Measurements from ENCODE around the gene RNF125. TPM values are rescaled to one million over a fixed set of nuclear protein-coding genes. Genes with fewer than 3 reads are reported as not detected.

RNF125 gene
- total and polyA plus RNA-seq, 2 experiments from 2014 or later = 11.4 to 29.2 TPM

DNA sequence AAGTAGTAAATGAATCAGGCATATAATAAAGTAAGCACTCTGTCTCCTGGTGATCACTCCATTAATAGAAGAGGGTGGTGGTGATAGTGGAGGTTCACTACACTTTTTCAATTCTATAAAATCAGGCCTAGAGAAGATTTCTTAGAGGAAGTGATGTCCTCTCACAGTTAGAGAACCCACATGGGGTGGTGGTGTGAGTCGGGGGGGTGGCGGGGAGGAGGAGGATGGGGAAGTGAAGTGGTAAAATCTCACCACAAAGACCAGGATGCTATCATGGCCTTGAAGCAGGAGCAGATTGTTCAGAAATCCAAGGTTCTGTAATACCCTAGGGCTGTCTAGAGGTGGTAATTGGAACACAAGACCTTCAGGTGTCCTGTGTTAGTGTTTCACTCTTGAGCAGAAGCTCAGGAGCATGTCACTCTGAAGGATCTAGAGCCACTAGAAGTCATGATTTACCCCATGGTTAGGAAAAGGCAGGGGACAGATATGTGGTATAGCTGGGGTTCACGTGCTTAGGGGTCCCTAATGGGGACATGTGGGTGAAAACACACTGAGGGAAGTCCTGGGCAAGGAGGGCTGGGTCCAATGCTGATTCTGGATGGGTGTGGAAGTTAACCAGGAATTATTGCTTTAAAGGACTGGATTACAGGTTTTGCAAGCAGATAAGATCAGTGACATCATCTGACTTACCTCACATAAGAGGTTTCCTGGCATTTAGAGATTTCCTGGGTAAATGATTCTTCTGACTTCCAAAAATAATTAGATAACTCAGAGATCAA lies 31.0 kb downstream of the RNF125 start:
- no peak overlapping the region for H3K4me3 Mint-ChIP-seq
- H3K27me3 Mint-ChIP-seq (ENCODE audit: insufficient read depth, low read depth, poor library complexity) = no peaks in the 10 kb centered on the region
- peaks cover 6% of the 10 kb centered on the region; the same call in 2 of the 3 replicates for H3K4me1 Mint-ChIP-seq
- Histone ChIP-seq H3K79me2 (replicated peaks; ENCODE audit: insufficient read depth) (no peaks in the 10 kb centered on the region), H3K27me3 (ENCODE audit: insufficient read depth) (no peaks in the 10 kb centered on the region), H3K9me2 (ENCODE audit: insufficient read depth) (no peaks in the 10 kb centered on the region), H3K4me2 (no peak overlapping the region), H3F3A (replicated peaks; ENCODE audit: low read depth) (no peaks in the 10 kb centered on the region), H3K36me3 (ENCODE audit: insufficient read depth) (peaks cover 11% of the 10 kb centered on the region; the same call in 1 of the 2 replicates), H3K4me3 (no peak overlapping the region), H2AFZ (no peak overlapping the region), H3K4me1 (ENCODE audit: insufficient read depth) (no peaks in the 10 kb centered on the region), H3K27ac (ENCODE audit: low read depth) (0 out of 2 replicates have a peak overlapping the region, but pooled peaks have one; percentile 19), H4K20me1 (replicated peaks; ENCODE audit: insufficient read depth) (no peaks in the 10 kb centered on the region; the same call in 1 of the 2 replicates)
- no peaks in the 10 kb centered on the region; the same call in 2 of the 3 replicates for H3K9me3 Mint-ChIP-seq
- TF ChIP-seq ZNF114 (CRISPR knock-in tag; IDR thresholded peaks at IDR 0.05) (no peak), STAT1 (IDR thresholded peaks at IDR 0.05; ENCODE audit: unreplicated experiment) (no peak), REST (IDR thresholded peaks at IDR 0.05; ENCODE audit: unreplicated experiment) (no peak), NANOG (IDR thresholded peaks at IDR 0.05; ENCODE audit: borderline replicate concordance) (no peak), EZH2 (IDR thresholded peaks at IDR 0.05; ENCODE audit: low read depth, unreplicated experiment) (no peak), POLR2AphosphoS5 (IDR thresholded peaks at IDR 0.05; ENCODE audit: low read depth) (no peak), ETS1 (IDR thresholded peaks at IDR 0.05) (no peak), CREB1 (CRISPR knock-in tag; IDR thresholded peaks at IDR 0.05; ENCODE audit: low read depth) (no peak), ZNF331 (CRISPR knock-in tag; IDR thresholded peaks at IDR 0.05; ENCODE audit: low read depth) (no peak), CTCF (conservative IDR thresholded peaks at IDR 0.05; ENCODE audit: low read depth in 2 of 2) (no peak), JUNB (IDR thresholded peaks at IDR 0.05; ENCODE audit: unreplicated experiment) (no peak), ZNF462 (CRISPR knock-in tag; IDR thresholded peaks at IDR 0.05) (no peak), EZH2phosphoT487 (IDR thresholded peaks at IDR 0.05; ENCODE audit: unreplicated experiment) (no peak)
- H3K27ac Mint-ChIP-seq = no peak overlapping the region
- ATAC-seq (no peak), DNase-seq (ENCODE audit: low spot score) (no peak)
- peaks cover 23% of the 10 kb centered on the region for H3K36me3 Mint-ChIP-seq (ENCODE audit: low read depth)

Data from GM23338 (cell line).